ENCODE results near the gene MYADM.

GRCh38 chr19:53865918-53866864, 1.5 kb upstream of the MYADM start:
- TF ChIP-seq HDGF (IDR thresholded peaks at IDR 0.05; ENCODE audit: borderline replicate concordance) (no peak), SUZ12 (IDR thresholded peaks at IDR 0.05) (no peak), SP1 (IDR thresholded peaks at IDR 0.05) (no peak), CTBP1 (IDR thresholded peaks at IDR 0.05; ENCODE audit: borderline replicate concordance) (no peak), ARNT (IDR thresholded peaks at IDR 0.05) (no peak), TARDBP (IDR thresholded peaks at IDR 0.05) (no peak), FOXK2 (IDR thresholded peaks at IDR 0.05) (no peak), FOXA1 (IDR thresholded peaks at IDR 0.05) (no peak), FOXM1 (IDR thresholded peaks at IDR 0.05; ENCODE audit: borderline replicate concordance) (no peak)

Measured in HEK293T (cell line).